Measurements from ENCODE around the gene CLDN20. TPM values are rescaled to one million over a fixed set of nuclear protein-coding genes. Genes with fewer than 3 reads are reported as not detected.

Gene CLDN20
- total RNA-seq, 3 donors from 2014 or later = not detected

GRCh38 chr6:155221086-155221485 is 42.7 kb upstream of the CLDN20 start:
- no peaks in the 10 kb centered on the region for H3K9me3 ChIP-seq
- ATAC-seq (no peak), DNase-seq (no peak)
- TF ChIP-seq, protein P1, sequence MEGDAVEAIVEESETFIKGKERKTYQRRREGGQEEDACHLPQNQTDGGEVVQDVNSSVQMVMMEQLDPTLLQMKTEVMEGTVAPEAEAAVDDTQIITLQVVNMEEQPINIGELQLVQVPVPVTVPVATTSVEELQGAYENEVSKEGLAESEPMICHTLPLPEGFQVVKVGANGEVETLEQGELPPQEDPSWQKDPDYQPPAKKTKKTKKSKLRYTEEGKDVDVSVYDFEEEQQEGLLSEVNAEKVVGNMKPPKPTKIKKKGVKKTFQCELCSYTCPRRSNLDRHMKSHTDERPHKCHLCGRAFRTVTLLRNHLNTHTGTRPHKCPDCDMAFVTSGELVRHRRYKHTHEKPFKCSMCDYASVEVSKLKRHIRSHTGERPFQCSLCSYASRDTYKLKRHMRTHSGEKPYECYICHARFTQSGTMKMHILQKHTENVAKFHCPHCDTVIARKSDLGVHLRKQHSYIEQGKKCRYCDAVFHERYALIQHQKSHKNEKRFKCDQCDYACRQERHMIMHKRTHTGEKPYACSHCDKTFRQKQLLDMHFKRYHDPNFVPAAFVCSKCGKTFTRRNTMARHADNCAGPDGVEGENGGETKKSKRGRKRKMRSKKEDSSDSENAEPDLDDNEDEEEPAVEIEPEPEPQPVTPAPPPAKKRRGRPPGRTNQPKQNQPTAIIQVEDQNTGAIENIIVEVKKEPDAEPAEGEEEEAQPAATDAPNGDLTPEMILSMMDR (IDR thresholded peaks at IDR 0.05) = no peak
- intact Hi-C loops (cut with DNase I, micrococcal nuclease) = no loop called here
- H3K4me1 ChIP-seq (ENCODE audit: low read depth) = no peaks in the 10 kb centered on the region
- no peaks in the 10 kb centered on the region for H3K36me3 ChIP-seq (ENCODE audit: low read depth)
- H3K4me3 ChIP-seq = no peak overlapping the region

DNA sequence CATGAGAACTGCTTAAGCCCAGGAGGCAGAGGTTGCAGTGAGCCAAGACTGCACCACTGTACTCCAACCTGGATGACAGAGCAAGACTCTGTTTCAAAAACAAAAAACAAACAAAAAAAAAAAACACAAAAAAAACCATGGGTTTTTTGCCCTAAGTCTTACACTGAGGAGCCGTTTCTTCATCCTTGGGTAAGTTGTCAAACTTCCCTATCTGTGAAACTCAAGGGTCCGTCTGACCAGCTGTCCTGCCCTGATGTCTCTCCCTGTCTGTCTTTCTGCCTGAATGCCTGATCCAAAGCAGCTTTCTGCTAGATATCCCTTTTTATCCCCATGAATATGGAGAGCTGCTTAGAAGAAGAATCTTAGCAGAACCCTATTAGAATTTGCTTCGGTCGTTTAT is 41.3 kb upstream of the CLDN20 start:
- ATAC-seq (no peak), DNase-seq (no peak)
- TF ChIP-seq, protein P1 (IDR thresholded peaks at IDR 0.05) = no peak
- Histone ChIP-seq H3K9me3 (no peaks in the 10 kb centered on the region), H3K4me3 (no peak overlapping the region), H3K4me1 (ENCODE audit: low read depth) (no peaks in the 10 kb centered on the region), H3K36me3 (ENCODE audit: low read depth) (no peaks in the 10 kb centered on the region)
- intact Hi-C loops (cut with DNase I, micrococcal nuclease) = no loop called here

- H3K36me3 ChIP-seq (ENCODE audit: low read depth) = no peaks in the 10 kb centered on the region
- ATAC-seq = peak; percentile 55
- no peaks in the 10 kb centered on the region for H3K4me1 ChIP-seq (ENCODE audit: low read depth)
- TF ChIP-seq, protein P1 (IDR thresholded peaks at IDR 0.05) = no peak
- intact Hi-C loops (cut with DNase I, micrococcal nuclease) = no loop called here
- DNase-seq = no peak
- no peak overlapping the region for H3K4me3 ChIP-seq
- no peaks in the 10 kb centered on the region for H3K9me3 ChIP-seq
These were observed 40.0 kb upstream of the CLDN20 start for GRCh38 chr6:155223646-155224451.

DNA sequence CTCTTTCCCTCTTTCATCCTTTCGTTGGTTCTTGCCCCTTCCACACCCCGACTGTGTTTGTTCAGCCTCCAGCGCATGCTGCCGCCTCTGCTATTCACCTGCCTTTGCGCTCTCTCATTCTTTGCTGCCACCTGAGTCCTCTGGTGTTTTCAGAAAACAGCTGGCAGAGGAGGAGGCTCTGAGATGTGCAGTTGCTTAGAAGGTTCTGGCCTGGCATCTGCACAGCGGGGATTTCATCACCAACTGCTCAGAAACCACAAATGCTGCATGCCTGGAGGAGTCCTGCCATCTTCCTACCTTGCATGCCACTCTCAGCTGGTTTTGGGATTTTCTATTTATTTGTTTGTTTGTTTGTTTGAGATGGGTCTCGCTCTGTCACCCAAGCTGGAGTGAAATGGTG is 39.2 kb upstream of the CLDN20 start:
- Histone ChIP-seq H3K36me3 (ENCODE audit: low read depth) (no peaks in the 10 kb centered on the region), H3K9me3 (no peaks in the 10 kb centered on the region), H3K4me1 (ENCODE audit: low read depth) (no peaks in the 10 kb centered on the region), H3K4me3 (no peak overlapping the region)
- DNase-seq (no peak), ATAC-seq (no peak)
- intact Hi-C loops (cut with DNase I, micrococcal nuclease) = no loop called here
- TF ChIP-seq, protein P1 (IDR thresholded peaks at IDR 0.05) = no peak

GRCh38 chr6:155227046-155227445 is 36.8 kb upstream of the CLDN20 start:
- DNase-seq = no peak
- intact Hi-C loops (cut with DNase I, micrococcal nuclease) = no loop called here
- Histone ChIP-seq H3K4me3 (no peak overlapping the region), H3K4me1 (ENCODE audit: low read depth) (no peaks in the 10 kb centered on the region), H3K9me3 (no peaks in the 10 kb centered on the region), H3K36me3 (ENCODE audit: low read depth) (no peaks in the 10 kb centered on the region)
- TF ChIP-seq, protein P1 (IDR thresholded peaks at IDR 0.05) = no peak
- no peak for ATAC-seq

Data from mucosa of descending colon (tissue), 3 donors.